Central memory CD8-positive, alpha-beta T cell (primary cell): ENCODE results near the gene FMN2.
"Not testable (repeated sequence)": the region's sequence is repeated elsewhere in the genome, so short reads cannot be mapped to it uniquely, and the experiment has no call there.

ENCODE experiments used
- ATAC-seq: fragments of 150-1000 bp; cut with Tn5 transposase; replicated peaks from 2 replicates; pipeline ENCODE4 v1.10.0; 2022; ENCODE audit warnings: mild to moderate bottlenecking, moderate FRiP score, moderate number of reproducible peaks; ENCODE audit not compliant: poor library complexity, severe bottlenecking; ENCODE audit errors: extremely low read depth
- DNase-seq, 2 donors: peaks; one replicate each; pipeline ENCODE4 v3.0.0; 2021; ENCODE audit warnings: low spot score in 2 of 2
- H3K27ac Mint-ChIP-seq: one replicate; pipeline ENCODE4 v1.8.0; 2022; ENCODE audit warnings: low read depth, mild to moderate bottlenecking, moderate library complexity, mixed read lengths
- H3K27me3 Mint-ChIP-seq: one replicate; pipeline ENCODE4 v1.8.0; 2022; ENCODE audit warnings: mixed read lengths
- H3K36me3 Mint-ChIP-seq: one replicate; pipeline ENCODE4 v1.8.0; 2022; ENCODE audit warnings: mild to moderate bottlenecking, moderate library complexity, mixed read lengths; ENCODE audit not compliant: insufficient read depth
- H3K4me1 Mint-ChIP-seq: one replicate; pipeline ENCODE4 v1.8.0; 2022; ENCODE audit warnings: mixed read lengths
- H3K4me3 Mint-ChIP-seq: one replicate; pipeline ENCODE4 v1.8.0; 2022; ENCODE audit warnings: mild to moderate bottlenecking, moderate library complexity, mixed read lengths
- H3K9me3 Mint-ChIP-seq: one replicate; pipeline ENCODE4 v1.8.0; 2022; ENCODE audit warnings: mixed read lengths

The FMN2 gene

DNA sequence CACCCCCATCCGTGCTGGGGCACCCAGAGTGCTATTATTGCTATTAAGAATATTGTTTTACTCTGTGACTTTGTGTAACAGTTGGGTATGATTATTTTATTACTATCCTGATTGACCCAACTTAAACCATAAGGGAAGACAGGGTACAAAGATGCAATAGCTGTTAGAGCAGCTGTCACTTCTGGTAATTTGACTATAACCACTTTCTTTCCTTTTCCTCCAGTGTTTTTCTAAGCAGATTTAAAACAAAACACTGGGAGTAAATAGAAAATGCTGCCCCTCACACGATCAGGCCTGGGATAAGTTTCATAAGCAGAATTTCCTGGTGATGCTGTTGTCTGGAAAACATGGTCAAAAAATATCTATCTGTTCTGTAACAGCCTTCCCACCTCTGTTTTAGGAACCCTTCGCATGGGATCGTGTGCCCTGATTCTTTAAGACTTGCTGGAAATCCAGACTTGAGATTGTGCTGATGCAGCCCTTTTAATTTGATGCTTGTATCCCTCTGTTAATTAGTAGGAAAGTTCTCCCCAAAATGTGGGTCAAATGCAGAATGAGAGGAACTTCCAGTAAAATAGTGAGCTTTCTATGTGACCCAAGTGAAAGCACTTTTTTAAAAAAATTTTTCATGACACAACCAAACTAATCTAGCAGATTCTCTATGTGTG lies 165.3 kb downstream of the FMN2 start:
- ATAC-seq: no peak

DNA sequence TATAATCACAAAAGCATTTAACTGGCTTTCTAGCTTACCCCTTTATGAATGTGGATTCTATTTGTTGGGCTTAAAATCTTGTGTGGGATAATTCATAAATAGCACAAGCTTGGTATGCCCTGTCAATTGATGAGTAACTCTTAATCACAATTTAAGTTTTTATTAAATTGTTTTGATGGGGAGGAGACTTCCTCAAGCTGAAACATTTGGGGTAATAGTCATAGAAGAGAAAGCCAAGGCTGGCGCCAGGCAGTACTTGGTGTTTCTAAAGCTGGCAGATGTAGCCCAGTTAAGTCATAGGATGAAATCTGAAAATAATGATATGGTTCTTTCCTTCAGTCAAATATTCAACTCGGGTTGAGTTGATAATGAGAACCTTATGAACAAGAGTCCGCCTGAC lies 167.2 kb downstream of the FMN2 start:
- DNase-seq (no peak), ATAC-seq (no peak)
- Mint-ChIP-seq H3K36me3 (no peaks in the 10 kb centered on the region), H3K27me3 (no peaks in the 10 kb centered on the region), H3K9me3 (peaks cover 14% of the 10 kb centered on the region), H3K4me1 (no peaks in the 10 kb centered on the region), H3K27ac (no peak overlapping the region), H3K4me3 (no peak overlapping the region)

More for the DNA sequence above, 165.3 kb downstream of the FMN2 start:
- H3K36me3 Mint-ChIP-seq: no peaks in the 10 kb centered on the region
- H3K4me3 Mint-ChIP-seq: no peak overlapping the region
- no peaks in the 10 kb centered on the region for H3K4me1 Mint-ChIP-seq
- no peak for DNase-seq
- peaks cover 26% of the 10 kb centered on the region for H3K9me3 Mint-ChIP-seq
- no peak overlapping the region for H3K27ac Mint-ChIP-seq
- H3K27me3 Mint-ChIP-seq: no peaks in the 10 kb centered on the region

DNA sequence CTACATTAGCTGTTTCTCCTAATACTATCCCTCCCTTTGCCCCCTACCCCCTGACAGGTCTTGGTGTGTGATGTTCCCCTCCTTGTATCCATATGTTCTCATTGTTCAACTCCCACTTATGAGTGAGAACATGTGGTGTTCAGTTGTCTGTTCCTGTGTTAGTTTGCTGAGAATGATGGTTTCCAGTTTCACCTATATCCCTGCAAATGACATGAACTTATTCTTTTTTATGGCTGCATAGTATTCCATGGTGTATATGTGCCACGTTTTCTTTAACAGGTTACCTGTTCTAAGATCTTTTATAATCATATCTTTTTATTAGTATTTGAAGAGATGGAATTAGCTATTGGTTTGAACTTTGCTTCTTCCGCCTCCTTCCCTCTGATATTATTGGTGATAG lies 172.8 kb downstream of the FMN2 start:
- H3K4me1 Mint-ChIP-seq, H3K27ac Mint-ChIP-seq, ATAC-seq, H3K36me3 Mint-ChIP-seq, H3K4me3 Mint-ChIP-seq, H3K27me3 Mint-ChIP-seq, DNase-seq: not testable (repeated sequence)
- H3K9me3 Mint-ChIP-seq: peaks cover 14% of the 10 kb centered on the region

DNA sequence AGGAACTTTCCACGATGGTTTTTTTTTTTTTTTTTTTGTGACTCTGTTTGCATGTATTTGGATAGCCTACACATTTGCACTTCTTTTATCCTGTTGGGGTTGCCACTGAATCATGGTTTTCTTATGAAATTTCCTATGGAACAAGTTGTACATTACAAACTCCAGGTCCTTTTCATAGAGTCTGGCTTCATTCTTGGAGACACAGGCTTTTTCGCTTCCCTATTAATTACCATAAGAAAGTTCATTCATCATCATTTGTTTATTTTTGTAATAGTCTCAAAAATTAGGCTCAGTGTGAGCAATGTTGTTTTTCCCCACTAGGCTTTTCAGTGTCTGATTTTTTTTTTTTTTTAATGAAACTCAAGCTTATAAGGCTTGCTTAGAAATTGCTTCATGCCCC lies 179.4 kb downstream of the FMN2 start:
- Mint-ChIP-seq H3K27ac (no peak overlapping the region), H3K9me3 (peaks cover 38% of the 10 kb centered on the region), H3K27me3 (no peaks in the 10 kb centered on the region), H3K36me3 (no peaks in the 10 kb centered on the region), H3K4me1 (no peaks in the 10 kb centered on the region), H3K4me3 (no peak overlapping the region)
- DNase-seq: no peak
- no peak for ATAC-seq

DNA sequence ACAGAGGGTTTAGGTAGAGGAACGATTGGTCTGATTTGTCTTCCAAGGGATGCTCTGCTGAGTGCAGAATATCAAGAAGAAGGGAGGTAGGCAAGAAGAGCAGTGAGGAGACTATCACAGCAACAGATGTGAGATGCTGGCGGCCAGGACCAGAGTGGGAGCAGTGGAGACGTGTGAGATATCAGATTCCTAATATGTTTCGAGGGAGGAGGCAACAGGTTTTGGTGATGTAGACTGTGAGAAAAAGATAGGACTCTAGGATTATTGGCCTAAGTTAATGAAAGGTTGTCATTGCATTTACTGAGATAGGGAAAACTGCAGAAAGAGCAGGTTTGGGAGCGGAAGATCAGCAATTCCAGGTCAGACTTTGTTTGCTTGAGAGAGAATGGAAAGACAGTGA lies 182.9 kb downstream of the FMN2 start:
- Mint-ChIP-seq H3K27ac (no peak overlapping the region), H3K27me3 (no peaks in the 10 kb centered on the region), H3K4me1 (no peaks in the 10 kb centered on the region), H3K9me3 (peaks cover 33% of the 10 kb centered on the region), H3K4me3 (no peak overlapping the region), H3K36me3 (no peaks in the 10 kb centered on the region)
- no peak for ATAC-seq
- no peak for DNase-seq

DNA sequence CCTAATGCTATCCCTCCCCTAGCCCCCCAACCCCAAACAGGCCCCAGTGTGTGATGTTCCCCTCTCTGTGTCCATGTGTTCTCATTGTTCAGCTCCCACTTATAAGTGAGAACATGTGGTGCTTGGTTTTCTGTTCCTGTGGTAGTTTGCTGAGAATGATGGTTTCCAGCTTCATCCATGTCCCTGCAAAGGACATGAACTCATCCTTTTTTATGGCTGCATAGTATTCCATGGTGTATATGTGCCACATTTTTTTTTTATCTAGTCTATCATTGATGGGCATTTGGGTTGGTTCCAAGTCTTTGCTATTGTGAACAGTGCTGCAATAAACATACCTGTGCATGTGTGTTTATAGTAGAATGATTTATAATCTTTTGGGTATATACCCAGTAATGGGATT lies 183.5 kb downstream of the FMN2 start:
- not testable (repeated sequence) for H3K4me1 Mint-ChIP-seq, ATAC-seq
- H3K9me3 Mint-ChIP-seq: peaks cover 33% of the 10 kb centered on the region

DNA sequence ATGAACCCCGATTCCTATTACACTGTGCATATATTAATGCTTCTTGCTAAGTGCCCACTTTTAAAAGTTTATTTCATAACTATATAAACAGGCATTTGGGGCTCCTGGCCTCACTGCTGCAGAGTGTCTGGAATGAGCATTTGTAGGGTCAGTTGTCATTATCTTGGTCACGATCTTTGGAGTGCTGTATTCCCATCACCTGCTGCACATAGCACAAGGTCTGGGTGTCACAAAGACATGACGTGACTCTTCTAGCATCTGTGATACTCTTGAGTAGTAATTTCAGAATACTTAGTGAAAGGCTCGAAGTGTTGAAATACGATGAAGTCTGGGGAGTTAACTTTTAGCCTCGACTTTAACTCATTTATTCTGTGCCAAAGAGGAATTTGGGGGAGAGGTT lies 186.4 kb downstream of the FMN2 start:
- no peaks in the 10 kb centered on the region for H3K36me3 Mint-ChIP-seq
- H3K9me3 Mint-ChIP-seq: peaks cover 27% of the 10 kb centered on the region

More for the DNA sequence above, 183.5 kb downstream of the FMN2 start:
- not testable (repeated sequence) for H3K27ac Mint-ChIP-seq, H3K27me3 Mint-ChIP-seq, H3K36me3 Mint-ChIP-seq, DNase-seq, H3K4me3 Mint-ChIP-seq

DNA sequence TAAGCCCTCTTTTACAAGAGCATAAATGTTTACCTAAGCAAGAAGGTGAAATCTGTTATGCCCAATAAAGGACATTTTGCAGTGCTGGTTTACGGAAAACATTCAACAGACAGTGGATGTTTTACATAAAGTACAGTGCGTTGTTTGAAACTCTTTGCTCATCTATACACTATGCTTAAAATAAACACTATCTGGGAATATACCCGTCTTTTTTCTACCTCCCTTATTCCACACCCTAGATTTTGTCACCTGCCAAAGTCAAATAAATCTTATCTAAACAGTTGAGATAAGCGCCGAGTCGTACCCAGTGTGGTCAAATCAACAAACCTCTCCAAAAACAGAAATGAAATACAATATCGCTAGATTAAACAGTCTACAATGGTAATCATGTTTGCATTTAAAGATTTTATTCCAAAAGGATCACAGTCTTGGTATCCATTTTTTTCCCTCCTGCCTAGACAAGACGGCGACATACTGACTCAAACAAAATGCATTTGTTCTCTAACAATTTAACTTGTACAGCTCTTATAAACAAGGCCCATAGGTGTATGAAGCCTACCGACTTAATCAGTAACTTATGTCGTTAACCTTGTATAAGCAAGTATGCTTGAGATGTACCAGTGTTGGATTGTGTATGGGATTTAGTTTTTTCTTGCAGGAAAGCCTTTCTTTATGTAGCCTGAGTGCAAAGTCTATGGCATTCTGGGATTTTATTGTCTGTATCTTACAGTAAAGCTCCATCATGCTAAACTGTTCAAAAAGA lies 189.1 kb downstream of the FMN2 start:
- Mint-ChIP-seq H3K36me3 (no peaks in the 10 kb centered on the region), H3K4me1 (no peaks in the 10 kb centered on the region), H3K4me3 (no peak overlapping the region), H3K27ac (no peak overlapping the region), H3K9me3 (peaks cover 19% of the 10 kb centered on the region), H3K27me3 (no peaks in the 10 kb centered on the region)
- no peak for ATAC-seq
- no peak for DNase-seq

More for the DNA sequence above, 186.4 kb downstream of the FMN2 start:
- no peak for ATAC-seq
- Mint-ChIP-seq H3K27me3 (no peaks in the 10 kb centered on the region), H3K4me3 (no peak overlapping the region), H3K4me1 (no peaks in the 10 kb centered on the region), H3K27ac (no peak overlapping the region)
- no peak for DNase-seq

DNA sequence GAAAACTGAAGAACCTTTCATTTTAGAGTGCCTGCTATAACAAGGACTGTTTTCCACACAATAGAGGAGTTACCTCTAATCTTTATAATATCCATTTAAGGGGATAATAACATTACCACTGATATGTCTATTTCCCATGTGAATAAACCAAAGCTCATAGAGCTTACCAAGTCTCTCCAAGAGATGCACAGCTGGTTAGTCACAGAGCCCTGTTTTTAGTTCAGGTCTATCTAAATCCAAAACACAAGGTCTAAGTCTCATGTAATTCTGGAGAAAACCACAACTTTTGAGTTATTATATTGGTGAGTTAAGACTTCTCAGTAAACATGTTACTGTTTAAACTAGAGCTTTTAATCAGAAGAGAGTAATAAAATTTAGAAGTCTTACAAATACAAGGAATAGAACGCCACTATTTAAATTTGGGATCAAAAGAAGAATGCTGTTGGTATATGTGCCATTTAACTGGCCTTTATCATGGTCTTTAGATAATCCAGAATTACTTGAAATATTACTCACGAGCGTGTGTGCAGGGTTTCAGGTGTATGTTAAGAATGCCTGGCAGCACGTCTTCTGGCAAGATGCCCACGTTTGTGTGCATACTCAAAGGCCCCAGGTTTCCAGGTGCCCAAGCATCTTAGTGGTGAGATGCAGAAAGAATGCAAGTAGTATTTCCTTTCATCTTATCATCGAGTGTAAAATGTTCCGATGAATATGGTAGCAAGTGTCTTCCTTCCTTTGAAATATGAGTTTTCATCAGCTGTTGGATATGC lies 190.6 kb downstream of the FMN2 start:
- no peak overlapping the region for H3K4me3 Mint-ChIP-seq
- DNase-seq: no peak

DNA sequence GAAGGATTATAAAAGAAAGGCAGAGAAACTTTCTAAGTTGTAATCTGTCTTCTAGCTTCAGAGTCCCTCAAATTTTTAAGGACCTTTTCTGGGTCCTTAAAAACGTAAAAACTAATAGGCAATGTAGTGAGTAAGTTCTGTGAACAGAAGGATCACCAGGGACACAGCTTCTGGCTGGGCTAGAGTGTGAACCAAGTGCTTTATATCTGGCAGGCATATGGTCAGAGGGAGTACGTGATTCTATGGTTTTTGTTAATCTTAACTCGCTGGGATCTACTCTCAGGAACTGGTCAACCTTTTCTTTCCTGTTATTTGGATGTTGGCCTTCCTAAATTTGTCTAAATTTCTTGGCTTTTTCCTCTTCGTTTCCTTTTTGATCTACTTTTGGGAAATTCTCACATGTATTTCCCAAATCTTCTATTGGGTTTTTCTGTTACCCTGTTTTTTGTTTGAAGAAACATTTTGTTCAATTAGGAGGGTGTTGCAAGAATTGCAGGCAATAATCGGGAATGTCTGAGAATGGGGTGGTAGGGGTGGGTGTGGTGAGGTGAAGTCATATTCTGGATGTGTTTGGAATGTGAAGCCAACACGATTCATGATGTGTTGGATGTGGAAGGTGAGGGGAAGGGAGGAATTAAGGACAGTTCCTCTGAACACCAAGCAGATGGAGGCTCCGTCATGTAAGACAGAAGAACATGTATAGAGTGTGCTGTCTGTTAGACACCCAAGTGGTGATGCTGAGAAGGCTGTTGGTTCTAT lies 193.2 kb downstream of the FMN2 start:
- no peak for DNase-seq
- Mint-ChIP-seq H3K36me3 (no peaks in the 10 kb centered on the region), H3K9me3 (peaks cover 12% of the 10 kb centered on the region), H3K4me3 (no peak overlapping the region), H3K4me1 (no peaks in the 10 kb centered on the region), H3K27me3 (no peaks in the 10 kb centered on the region), H3K27ac (no peak overlapping the region)
- no peak for ATAC-seq

More for the DNA sequence above, 190.6 kb downstream of the FMN2 start:
- Mint-ChIP-seq H3K9me3 (peaks cover 12% of the 10 kb centered on the region), H3K27me3 (no peaks in the 10 kb centered on the region), H3K36me3 (no peaks in the 10 kb centered on the region), H3K27ac (no peak overlapping the region), H3K4me1 (no peaks in the 10 kb centered on the region)
- no peak for ATAC-seq

DNA sequence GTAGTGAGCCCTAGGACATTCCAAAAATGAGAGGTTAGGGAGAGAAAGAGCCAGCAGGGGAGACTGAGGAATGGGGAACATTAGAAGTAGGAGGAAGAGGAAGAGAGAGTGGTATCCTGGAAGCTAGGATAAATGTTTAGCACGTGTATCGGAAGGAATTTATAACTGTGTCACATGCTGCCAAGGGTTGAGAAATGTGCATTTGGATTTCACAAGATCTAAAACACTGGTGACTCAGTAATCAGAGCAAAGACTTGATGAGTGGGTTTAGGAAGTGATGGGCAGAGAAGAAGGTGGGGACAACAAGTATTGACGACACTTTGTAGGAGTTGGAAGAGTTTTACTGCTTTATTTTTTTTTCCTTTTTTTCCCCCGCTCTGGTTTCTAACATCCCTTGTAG lies 193.9 kb downstream of the FMN2 start:
- ATAC-seq: no peak
- no peak overlapping the region for H3K4me3 Mint-ChIP-seq

DNA sequence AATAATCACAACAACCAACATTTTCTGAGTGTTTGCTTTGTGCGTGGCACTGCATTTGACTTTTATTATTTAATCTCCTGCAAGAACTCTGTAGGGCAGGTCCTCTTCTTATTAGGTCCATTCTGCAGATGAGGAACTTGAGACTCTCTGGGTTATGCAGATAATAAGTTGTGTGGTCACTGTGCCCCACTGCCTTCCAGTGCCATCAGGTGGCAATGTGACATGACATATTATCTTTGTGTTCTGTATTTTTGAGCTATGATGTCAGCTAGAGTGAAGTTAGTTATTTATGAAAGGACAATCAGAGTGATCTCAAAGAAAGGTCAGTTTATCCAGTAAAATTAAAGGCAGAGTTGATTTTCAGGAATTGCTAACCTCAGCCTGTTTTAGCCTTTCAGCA lies 196.0 kb downstream of the FMN2 start:
- Mint-ChIP-seq H3K27me3 (no peaks in the 10 kb centered on the region), H3K9me3 (peaks cover 12% of the 10 kb centered on the region)
- no peak for ATAC-seq

More for the DNA sequence above, 193.9 kb downstream of the FMN2 start:
- peaks cover 12% of the 10 kb centered on the region for H3K9me3 Mint-ChIP-seq
- H3K4me1 Mint-ChIP-seq: no peaks in the 10 kb centered on the region
- H3K27me3 Mint-ChIP-seq: no peaks in the 10 kb centered on the region
- DNase-seq: no peak
- H3K27ac Mint-ChIP-seq: no peak overlapping the region
- H3K36me3 Mint-ChIP-seq: no peaks in the 10 kb centered on the region

More for the DNA sequence above, 196.0 kb downstream of the FMN2 start:
- Mint-ChIP-seq H3K27ac (no peak overlapping the region), H3K4me1 (no peaks in the 10 kb centered on the region), H3K4me3 (no peak overlapping the region), H3K36me3 (no peaks in the 10 kb centered on the region)
- DNase-seq: no peak
